Measurements from ENCODE around the gene LRP6.

DNA sequence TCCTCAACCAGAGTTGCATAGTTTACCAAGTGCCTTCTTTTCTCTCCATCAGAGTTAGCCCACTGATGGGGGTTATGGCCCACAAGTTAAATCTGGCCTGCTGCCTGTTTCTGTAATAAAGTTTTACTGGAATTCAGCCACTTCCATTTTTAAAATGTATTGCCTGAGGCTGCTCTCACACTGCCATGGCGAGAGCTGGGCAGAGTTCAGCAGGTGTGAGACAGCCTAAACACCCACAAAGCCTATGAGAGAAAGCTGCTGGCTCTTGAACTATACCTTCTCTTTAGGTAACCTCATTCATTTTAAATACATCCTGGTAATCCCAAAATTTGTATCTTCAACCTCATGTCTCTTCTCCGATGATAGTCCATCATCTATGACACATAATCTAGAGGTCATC lies 110.0 kb downstream of the LRP6 start:
- no peak for TF ChIP-seq CTCF (IDR thresholded peaks at IDR 0.05 in 4 of 5, conservative IDR thresholded peaks at IDR 0.05 in 1 of 5)
- TF ChIP-seq POLR2A (IDR thresholded peaks at IDR 0.05) = no peak
